HG02981 (cell line): Measurements from ENCODE around the gene MAD1L1.

ENCODE experiments used
- ATAC-seq: cut with Tn5 transposase; IDR thresholded peaks from one replicate; pipeline ENCODE4 v1.9.1; 2021; ENCODE audit warnings: mild to moderate bottlenecking, moderate library complexity; ENCODE audit not compliant: unreplicated experiment

The MAD1L1 gene

GRCh38 chr7:2093843-2094220 lies 138.9 kb downstream of the MAD1L1 start:
- no peak for ATAC-seq

GRCh38 chr7:2093215-2093842 lies 139.4 kb downstream of the MAD1L1 start:
- ATAC-seq: no peak

- ATAC-seq: no peak
Observed at GRCh38 chr7:2092279-2092678, 140.5 kb downstream of the MAD1L1 start.

GRCh38 chr7:2090526-2091520 lies 141.9 kb downstream of the MAD1L1 start:
- ATAC-seq: no peak

GRCh38 chr7:2088801-2089200 lies 143.9 kb downstream of the MAD1L1 start:
- no peak for ATAC-seq

GRCh38 chr7:2087744-2088143 lies 145.0 kb downstream of the MAD1L1 start:
- no peak for ATAC-seq

GRCh38 chr7:2086229-2086628 lies 146.5 kb downstream of the MAD1L1 start:
- no peak for ATAC-seq

GRCh38 chr7:2085804-2086203 lies 146.9 kb downstream of the MAD1L1 start:
- no peak for ATAC-seq

GRCh38 chr7:2084781-2085505 lies 147.8 kb downstream of the MAD1L1 start:
- no peak for ATAC-seq

- no peak for ATAC-seq
Observed at GRCh38 chr7:2084331-2084730, 148.4 kb downstream of the MAD1L1 start.

GRCh38 chr7:2083362-2083761 lies 149.4 kb downstream of the MAD1L1 start:
- no peak for ATAC-seq

GRCh38 chr7:2082139-2082998 lies 150.4 kb downstream of the MAD1L1 start:
- ATAC-seq: no peak

GRCh38 chr7:2081526-2082135 lies 151.1 kb downstream of the MAD1L1 start:
- no peak for ATAC-seq

- ATAC-seq: no peak
Observed at GRCh38 chr7:2080477-2080876, 152.3 kb downstream of the MAD1L1 start.

- no peak for ATAC-seq
Observed at GRCh38 chr7:2080060-2080387, 152.7 kb downstream of the MAD1L1 start.

- no peak for ATAC-seq
Observed at GRCh38 chr7:2079332-2080059, 153.2 kb downstream of the MAD1L1 start.

GRCh38 chr7:2078899-2079298 lies 153.8 kb downstream of the MAD1L1 start:
- ATAC-seq: no peak

- ATAC-seq: no peak
Observed at GRCh38 chr7:2076649-2077064, 156.1 kb downstream of the MAD1L1 start.

GRCh38 chr7:2075811-2076210 lies 156.9 kb downstream of the MAD1L1 start:
- no peak for ATAC-seq

- ATAC-seq: no peak
Observed at GRCh38 chr7:2074691-2075090, 158.1 kb downstream of the MAD1L1 start.
